IMR-90 (cell line): ENCODE data around the gene CKMT1B. TPM values are rescaled to one million over a fixed set of nuclear protein-coding genes. Genes with fewer than 3 reads are reported as not detected.
"Not testable (repeated sequence)": the region's sequence is repeated elsewhere in the genome, so short reads cannot be mapped to it uniquely, and the experiment has no call there.

Experiments used
- ATAC-seq: fragments of 200-7000 bp; cut with Tn5 transposase; 2 replicates; pipeline ENCODE4 v1.9.1; 2020; ENCODE audit warnings: low read depth, mild to moderate bottlenecking, moderate library complexity
- BruUV-seq: library from RNA; stranded (reverse); fragments of 400-500 nt; replicated peaks from 2 replicates; lab custom pipeline; 2021; lab: Mats Ljungman, UMichigan
- CTCF ChIA-PET: fragments of 300-600 bp; formaldehyde crosslinking; extraction: SDS; loops from one replicate; lab custom pipeline; 2021; ENCODE audit warnings: antibody characterized with exemption; lab: Yijun Ruan, JAX
- POLR2A ChIA-PET: fragments of 300-600 bp; sonication (Branson Sonifier 250); formaldehyde crosslinking; loops from one replicate; lab custom pipeline; 2022; ENCODE audit warnings: antibody characterized with exemption; ENCODE audit not compliant: unreplicated experiment; lab: Charles Lee
- DNase-seq: peaks from one replicate; pipeline ENCODE4 v3.0.0; 2013
- H2AFZ ChIP-seq: replicated peaks from 2 replicates; pipeline ENCODE3; 2013; ENCODE audit warnings: low read length, mild to moderate bottlenecking; ENCODE audit not compliant: poor library complexity
- H2AK5ac ChIP-seq: 2 replicates; pipeline ENCODE4 v1.6.1; 2013; ENCODE audit warnings: low read depth, low read length, inconsistent platforms
- H2AK9ac ChIP-seq: replicated peaks from 2 replicates; pipeline ENCODE3; 2013; ENCODE audit warnings: mild to moderate bottlenecking, low read depth, low read length, moderate library complexity; ENCODE audit not compliant: poor library complexity
- H2BK120ac ChIP-seq: 2 replicates; pipeline ENCODE4 v1.6.1; 2013; ENCODE audit warnings: low read depth, low read length, inconsistent platforms
- H2BK15ac ChIP-seq: 3 replicates; pipeline ENCODE4 v1.6.1; 2013; ENCODE audit warnings: low read depth, low read length, inconsistent platforms
- H2BK20ac ChIP-seq: 2 replicates; pipeline ENCODE4 v1.6.1; 2013; ENCODE audit warnings: low read depth, mild to moderate bottlenecking, inconsistent platforms, low read length, moderate library complexity
- H2BK5ac ChIP-seq: 2 replicates; pipeline ENCODE4 v1.6.1; 2013; ENCODE audit warnings: mild to moderate bottlenecking, low read depth, low read length, inconsistent platforms; ENCODE audit not compliant: poor library complexity, severe bottlenecking
- H3K14ac ChIP-seq: replicated peaks from 2 replicates; pipeline ENCODE4 v1.6.1; 2013; ENCODE audit warnings: low read depth, low read length, inconsistent platforms
- H3K18ac ChIP-seq: 2 replicates; pipeline ENCODE4 v1.6.1; 2013; ENCODE audit warnings: low read depth, low read length, control low read depth
- H3K23ac ChIP-seq: 2 replicates; pipeline ENCODE4 v1.6.1; 2013; ENCODE audit warnings: low read depth, low read length, inconsistent platforms
- H3K27ac ChIP-seq: 2 replicates; pipeline ENCODE4 v1.5.1; 2013; ENCODE audit warnings: mild to moderate bottlenecking, control low read depth, low read length; ENCODE audit not compliant: insufficient read depth
- H3K27me3 ChIP-seq: 2 replicates; pipeline ENCODE4 v1.6.1; 2013; ENCODE audit warnings: low read length; ENCODE audit not compliant: control insufficient read depth, insufficient read depth
- H3K36me3 ChIP-seq: 2 replicates; pipeline ENCODE4 v1.6.1; 2013; ENCODE audit warnings: low read length, mixed read lengths; ENCODE audit not compliant: control insufficient read depth, insufficient read depth
- H3K4ac ChIP-seq: 2 replicates; pipeline ENCODE4 v1.6.1; 2013; ENCODE audit warnings: low read depth, low read length, inconsistent platforms
- H3K4me1 ChIP-seq: 2 replicates; pipeline ENCODE4 v1.6.1; 2013; ENCODE audit warnings: low read length, mixed read lengths; ENCODE audit not compliant: control insufficient read depth, insufficient read depth
- H3K4me2 ChIP-seq: 2 replicates; pipeline ENCODE4 v1.6.1; 2013; ENCODE audit warnings: low read depth, mild to moderate bottlenecking, control low read depth, low read length, moderate library complexity
- H3K4me3 ChIP-seq: 2 replicates; pipeline ENCODE4 v1.5.1; 2013; ENCODE audit warnings: low read depth, mild to moderate bottlenecking, control low read depth, low read length, moderate library complexity; ENCODE audit not compliant: insufficient read depth
- H3K56ac ChIP-seq: 2 replicates; pipeline ENCODE4 v1.6.1; 2013; ENCODE audit warnings: low read length, inconsistent platforms; ENCODE audit not compliant: insufficient read depth; ENCODE audit errors: extremely low read depth
- H3K79me1 ChIP-seq, 2 experiments: 2 replicates each; pipeline ENCODE4 v1.6.1; 2013; ENCODE audit warnings: low read length in 2 of 2, inconsistent platforms in 1 of 2, low read depth in 1 of 2
- H3K9ac ChIP-seq: 2 replicates; pipeline ENCODE4 v1.6.1; 2013; ENCODE audit warnings: low read depth, low read length, control low read depth
- H3K9me1 ChIP-seq: 2 replicates; pipeline ENCODE4 v1.6.1; 2013; ENCODE audit warnings: low read length, inconsistent platforms; ENCODE audit not compliant: insufficient read depth
- H3K9me3 ChIP-seq: 2 replicates; pipeline ENCODE4 v1.6.1; 2013; ENCODE audit warnings: low read length; ENCODE audit not compliant: control insufficient read depth, insufficient read depth
- H4K20me1 ChIP-seq: 2 replicates; pipeline ENCODE4 v1.6.1; 2013; ENCODE audit warnings: low read length, inconsistent platforms; ENCODE audit not compliant: insufficient read depth
- H4K5ac ChIP-seq: 2 replicates; pipeline ENCODE4 v1.6.1; 2013; ENCODE audit warnings: mild to moderate bottlenecking, low read depth, low read length, control low read depth
- H4K8ac ChIP-seq, 2 experiments: 2 replicates each; pipeline ENCODE4 v1.6.1; 2013; ENCODE audit warnings: low read depth in 2 of 2, low read length in 2 of 2, control low read depth in 1 of 2, inconsistent platforms in 1 of 2
- H4K91ac ChIP-seq: 2 replicates; pipeline ENCODE4 v1.6.1; 2013; ENCODE audit warnings: low read depth, low read length, inconsistent platforms; ENCODE audit not compliant: insufficient read depth
- WGBS, 2 experiments: methylation state at CpG; one replicate each; pipeline versions ENCODE4 v1.1.5 to v1.1.7; 2013; ENCODE audit warnings: missing lambda C conversion rate in 2 of 2; ENCODE audit not compliant: insufficient read length in 1 of 2; ENCODE audit errors: extremely low coverage in 2 of 2; 5-methylcytosine and 5-hydroxymethylcytosine counted together
- dilution Hi-C: fragments of 300-500 bp; cut with HindIII; formaldehyde crosslinking; loops from one replicate; pipeline ENCODE4 v1.14.3; 2018; ENCODE audit warnings: low sequenced_read_pairs; ENCODE audit not compliant: unreplicated experiment
- in situ Hi-C: fragments of 300-500 bp; cut with MboI; formaldehyde crosslinking; loops from 3 replicates; pipeline ENCODE4 v1.14.3; 2019; ENCODE audit warnings: low sequenced_read_pairs, inconsistent platforms, mixed read lengths
- intact Hi-C: fragments of 100-400 bp; cut with micrococcal nuclease; formaldehyde crosslinking; loops from 2 replicates; pipeline ENCODE4 v1.10.0; 2022
- polyA plus RNA-seq, 3 experiments: library from polyadenylated mRNA; depleted of rRNA; stranded (reverse); fragments of >200 nt; gene quantifications; 2 replicates each; pipeline ENCODE4 v1.2.3, GENCODE V29; 2012; ENCODE audit warnings: low replicate concordance in 1 of 3
- total RNA-seq: library from RNA; depleted of rRNA; stranded (reverse); fragments of >200 nt; gene quantifications from 2 replicates; pipeline ENCODE4 v1.2.3, GENCODE V29; 2012

Gene CKMT1B
- total and polyA plus RNA-seq, 2 of the 4 experiments (the other 2 are of a cell fraction), result not detected

DNA sequence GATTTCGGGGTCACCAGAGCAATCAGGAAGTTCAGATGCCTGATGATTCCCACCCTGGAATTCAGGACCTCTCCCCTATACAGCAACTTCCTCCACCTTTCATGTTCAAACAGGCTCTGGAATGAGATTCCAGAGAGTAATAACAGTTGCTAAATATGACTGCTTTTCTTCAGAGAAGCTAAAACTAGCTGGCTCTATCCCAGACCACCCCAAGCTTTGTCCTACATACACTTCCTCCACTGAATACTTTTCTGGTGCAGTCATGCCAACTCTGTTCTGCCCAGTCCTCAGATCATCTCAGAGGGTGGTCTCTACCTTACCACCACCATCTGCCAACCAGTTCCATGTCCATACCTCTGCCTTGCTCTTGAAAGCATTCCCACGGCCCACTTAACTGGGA, 27.2 kb upstream of the CKMT1B start:
- H3K56ac ChIP-seq, POLR2A ChIA-PET, H3K27ac ChIP-seq, H3K27me3 ChIP-seq, DNase-seq, H4K20me1 ChIP-seq, H2AK9ac ChIP-seq, dilution Hi-C loops, H3K4me1 ChIP-seq, H2AK5ac ChIP-seq, BruUV-seq, H4K91ac ChIP-seq, H3K9ac ChIP-seq, H3K79me1 ChIP-seq, in situ Hi-C loops, H3K36me3 ChIP-seq, H3K9me3 ChIP-seq, intact Hi-C loops, H3K18ac ChIP-seq, H2AFZ ChIP-seq, H3K23ac ChIP-seq, H4K8ac ChIP-seq, H3K4me3 ChIP-seq, H3K9me1 ChIP-seq, H2BK120ac ChIP-seq, H2BK15ac ChIP-seq, H2BK20ac ChIP-seq, CTCF ChIA-PET, H2BK5ac ChIP-seq, H3K14ac ChIP-seq, H3K4ac ChIP-seq, H3K4me2 ChIP-seq, H4K5ac ChIP-seq: not testable (repeated sequence)
- ATAC-seq, result peak; percentile 76
- WGBS, 2 experiments, result no CpG with 5 or more reads among the region's 2 CpGs

DNA sequence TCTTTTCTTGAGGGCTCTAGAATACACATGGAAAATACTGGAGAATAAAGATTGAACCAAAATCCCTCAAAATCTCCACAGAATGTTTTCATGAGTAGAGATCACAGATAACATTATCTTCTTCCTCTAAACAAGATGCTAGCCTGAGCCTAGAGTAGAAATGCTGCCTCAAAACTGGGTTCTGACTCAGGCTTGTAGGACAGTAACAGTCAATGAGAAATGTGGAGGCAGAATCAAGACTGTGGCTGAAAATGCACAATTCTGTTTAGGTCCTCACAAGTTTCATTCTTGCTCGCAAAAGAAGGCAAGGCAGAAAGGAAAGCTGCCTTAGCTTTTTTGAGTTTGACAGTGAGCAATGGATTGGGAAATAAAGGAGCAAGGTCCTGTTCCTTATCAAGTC, 19.2 kb upstream of the CKMT1B start:
- dilution Hi-C loops, H4K5ac ChIP-seq, H2AK9ac ChIP-seq, H3K4ac ChIP-seq, H3K79me1 ChIP-seq, CTCF ChIA-PET, H3K56ac ChIP-seq, H3K9ac ChIP-seq, H3K18ac ChIP-seq, intact Hi-C loops, H3K4me3 ChIP-seq, H2BK20ac ChIP-seq, H3K4me1 ChIP-seq, H2BK120ac ChIP-seq, H4K20me1 ChIP-seq, ATAC-seq, H2AFZ ChIP-seq, H3K4me2 ChIP-seq, H3K14ac ChIP-seq, H4K91ac ChIP-seq, DNase-seq, H2BK5ac ChIP-seq, BruUV-seq, H4K8ac ChIP-seq, H2BK15ac ChIP-seq, H3K27me3 ChIP-seq, in situ Hi-C loops, H3K27ac ChIP-seq, H3K36me3 ChIP-seq, H3K9me1 ChIP-seq, POLR2A ChIA-PET, H2AK5ac ChIP-seq, H3K9me3 ChIP-seq, H3K23ac ChIP-seq: not testable (repeated sequence)
- no CpG with 5 or more reads among the region's 1 CpG for WGBS, 2 experiments
